Activated CD8-positive, alpha-beta memory T cell treated with anti-CD3 and anti-CD28 coated beads for 36 hours (primary cell): ENCODE measurements around the gene COPS9. TPM values are rescaled to one million over a fixed set of nuclear protein-coding genes. Genes with fewer than 3 reads are reported as not detected.

Experiments
- CTCF ChIA-PET: fragments of 350-600 bp; sonication (Branson Sonifier 250); formaldehyde crosslinking; loops from one replicate; lab custom pipeline; 2021; ENCODE audit warnings: antibody characterized with exemption; lab: Charles Lee
- POLR2A ChIA-PET: fragments of 350-600 bp; sonication (Branson Sonifier 250); formaldehyde crosslinking; loops from one replicate; lab custom pipeline; 2021; ENCODE audit warnings: antibody characterized with exemption; lab: Charles Lee
- total RNA-seq, 2 experiments: library from RNA; stranded (reverse); gene quantifications; one replicate each; pipeline ENCODE4 v1.2.3, GENCODE V29; 2021

Gene COPS9
- total RNA-seq, 2 experiments from 2014 or later: 165 to 187 TPM

DNA sequence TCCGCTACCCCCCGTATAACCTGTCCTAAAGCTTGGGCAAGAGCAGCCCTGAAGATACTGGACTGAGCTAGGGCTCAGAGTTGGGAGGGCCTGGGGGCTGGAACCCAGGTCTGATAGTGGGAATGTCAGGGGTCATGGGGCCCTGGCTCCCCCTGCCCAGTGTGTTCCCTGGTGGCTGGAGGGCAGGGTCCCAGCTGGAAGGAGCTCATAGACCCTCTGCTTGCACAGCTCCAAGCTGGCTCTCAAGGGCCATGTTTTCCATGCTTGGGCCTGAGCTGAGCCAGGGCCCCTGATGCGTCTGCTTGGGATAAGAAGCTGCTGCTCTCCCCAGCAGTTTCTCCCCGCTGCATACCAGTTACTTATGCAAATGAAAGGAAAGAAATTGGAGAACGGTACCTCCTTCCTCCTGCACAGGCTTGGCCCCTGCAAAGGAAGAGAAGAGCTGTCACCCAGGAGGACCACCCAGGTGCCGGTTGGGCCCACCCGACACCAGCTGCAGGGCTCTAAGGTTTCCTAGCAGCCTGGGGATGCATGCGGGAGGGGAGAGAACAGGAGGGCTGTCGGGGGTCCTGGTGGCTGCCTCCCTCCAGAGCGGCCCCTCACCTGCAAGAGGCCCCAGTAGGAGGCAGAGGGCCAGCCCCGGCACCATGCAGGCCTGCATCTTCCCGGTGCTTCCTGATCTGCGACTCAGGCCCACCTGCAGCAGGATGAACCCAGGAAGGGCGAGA lies 3.7 kb upstream of the COPS9 start:
- POLR2A ChIA-PET: interaction anchor here (0.6 kb wide), 1 partner anchor 114 kb away, joined by 6 read pairs; no protein-coding TSS in a partner anchor
- CTCF ChIA-PET: interaction anchor here (0.8 kb wide), 1 partner anchor 79 kb away, joined by 5 read pairs; no protein-coding TSS in a partner anchor

DNA sequence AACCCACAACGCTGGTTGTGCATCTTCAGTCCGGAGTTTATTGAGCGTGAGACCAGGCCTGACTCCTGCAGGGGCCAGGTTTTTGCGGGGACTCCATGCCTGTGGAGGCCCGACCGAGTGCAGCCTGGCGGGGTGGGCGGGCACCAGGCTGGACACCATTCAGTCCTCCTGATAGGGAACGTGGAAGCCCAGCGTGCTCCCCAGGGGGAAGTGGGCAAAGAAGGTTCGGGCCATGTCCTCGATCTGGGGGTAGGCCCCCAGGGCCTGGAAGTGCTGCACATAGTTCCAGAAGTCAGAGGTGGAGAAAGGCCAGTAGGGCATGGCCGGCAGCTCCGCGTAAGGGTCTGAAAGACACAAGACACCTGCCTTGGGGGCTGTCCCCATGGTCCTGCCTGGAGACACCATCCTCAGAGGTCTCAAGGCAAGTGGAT lies 2.9 kb upstream of the COPS9 start:
- ChIA-PET CTCF (interaction anchor here (0.8 kb wide), 1 partner anchor 78 kb away, joined by 5 read pairs; no protein-coding TSS in a partner anchor), POLR2A (no interaction called here)

GRCh38 chr2:240138254-240138984 lies 2.3 kb upstream of the COPS9 start:
- CTCF ChIA-PET: no interaction called here
- POLR2A ChIA-PET: no interaction called here

DNA sequence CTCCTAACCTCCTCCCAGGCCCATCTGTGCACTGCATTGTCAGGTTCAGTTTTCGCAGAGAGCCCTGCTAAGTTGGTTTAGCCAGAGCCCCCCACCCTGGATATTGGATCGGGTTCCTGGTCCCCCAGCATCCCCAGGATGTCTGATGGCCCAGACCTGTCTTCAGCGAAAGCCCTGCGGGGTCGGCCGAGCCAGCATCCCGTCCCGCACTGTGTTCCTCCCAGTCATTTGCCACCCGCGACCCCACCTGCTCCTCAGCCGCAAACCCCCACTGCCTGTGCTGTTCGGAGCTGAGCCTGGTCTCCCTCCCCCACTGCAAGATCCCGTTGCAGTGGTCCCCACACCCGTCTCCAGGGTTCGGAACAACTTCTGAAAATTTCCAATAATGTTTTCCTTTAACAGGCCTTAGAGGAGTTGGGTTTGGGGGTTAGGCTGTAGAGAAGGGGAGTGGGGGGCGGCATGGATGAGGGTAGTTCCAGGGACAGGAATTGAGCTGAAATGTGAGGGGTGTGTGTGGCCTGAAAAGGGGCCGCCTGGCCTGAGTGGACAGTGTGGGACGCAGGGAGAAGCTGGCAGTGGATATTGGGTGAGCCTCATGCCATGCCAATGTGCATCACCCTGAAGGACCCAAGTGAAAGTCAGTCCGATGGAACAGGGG lies 1.6 kb upstream of the COPS9 start:
- POLR2A ChIA-PET: no interaction called here

DNA sequence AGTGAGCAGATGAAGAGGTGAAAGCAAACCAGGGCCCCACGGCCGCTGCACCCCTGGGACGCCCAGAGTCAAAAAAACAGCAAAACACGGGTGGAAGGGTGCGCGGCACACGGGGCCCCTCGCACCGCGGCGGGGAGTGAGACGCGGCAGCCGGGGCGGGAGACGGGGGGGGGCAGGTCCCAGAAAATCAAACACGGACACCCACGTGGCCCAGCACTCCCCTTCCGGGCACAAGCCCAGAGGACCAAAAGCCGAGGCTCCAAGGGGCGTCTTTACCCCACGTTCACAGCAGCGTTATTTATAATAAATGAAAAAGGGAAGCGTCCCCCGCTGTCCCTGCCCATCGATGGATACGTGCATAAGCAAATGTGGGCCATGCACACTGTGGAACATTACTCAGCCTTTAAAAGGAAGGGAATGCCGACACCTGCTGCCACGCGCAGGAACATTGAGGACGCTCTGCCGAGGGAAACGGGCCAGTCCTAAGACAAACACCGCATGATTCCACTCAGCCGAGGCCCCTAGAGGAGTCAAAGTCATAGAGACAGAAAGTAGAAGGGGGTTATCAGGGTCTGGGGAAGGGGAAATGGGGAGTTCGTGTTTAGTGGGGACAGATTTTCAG lies 677 bp upstream of the COPS9 start:
- POLR2A ChIA-PET: no interaction called here

More for the DNA sequence above, 1.6 kb upstream of the COPS9 start:
- CTCF ChIA-PET: no interaction called here

DNA sequence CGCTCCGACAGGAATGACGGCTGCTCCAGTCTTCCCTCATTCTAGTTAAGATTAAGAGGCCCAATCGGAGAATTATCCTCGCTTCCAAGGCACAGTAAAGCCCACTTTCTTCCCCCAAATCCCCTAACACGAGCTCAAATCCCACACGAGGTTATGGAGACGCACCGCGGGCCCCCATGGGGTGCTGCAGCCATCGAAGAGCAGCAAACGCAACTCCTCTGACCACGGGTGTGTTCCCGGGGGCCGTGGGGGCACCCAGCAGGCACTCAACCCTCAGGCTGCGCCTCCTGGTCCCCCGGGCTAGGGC lies 446 bp downstream of the COPS9 start:
- ChIA-PET POLR2A (no interaction called here), CTCF (interaction anchor here (2.1 kb wide), 1 partner anchor 8 kb away, joined by 8 read pairs; no protein-coding TSS in a partner anchor)

More for the DNA sequence above, 677 bp upstream of the COPS9 start:
- CTCF ChIA-PET: no interaction called here

GRCh38 chr2:240134956-240135520 lies 1.1 kb downstream of the COPS9 start:
- CTCF ChIA-PET: interaction anchor here (2.1 kb wide), 1 partner anchor 9 kb away, joined by 8 read pairs; no protein-coding TSS in a partner anchor
- POLR2A ChIA-PET: no interaction called here

DNA sequence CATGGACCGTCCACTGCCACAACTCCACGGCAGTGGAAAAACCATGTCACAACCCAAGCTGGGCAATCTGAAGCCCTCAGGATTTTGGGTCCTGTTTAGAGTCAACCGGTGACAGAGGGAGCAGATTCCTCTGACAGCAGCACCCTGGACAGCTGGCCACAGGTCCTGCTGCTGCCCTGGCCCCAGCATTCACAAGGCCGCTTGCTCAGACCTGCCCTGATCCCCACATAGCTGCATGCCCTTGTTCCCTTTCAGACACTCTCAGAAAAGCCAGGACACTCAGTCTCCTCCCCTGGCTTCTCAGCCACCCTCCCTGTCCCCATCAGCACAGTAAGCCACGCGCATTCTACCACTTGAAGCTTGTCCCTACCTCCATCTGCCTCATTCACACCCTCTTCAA lies 1.6 kb downstream of the COPS9 start:
- ChIA-PET POLR2A (no interaction called here), CTCF (interaction anchor here (2.1 kb wide), 1 partner anchor 9 kb away, joined by 8 read pairs; no protein-coding TSS in a partner anchor)

GRCh38 chr2:240133401-240133800 lies 2.7 kb downstream of the COPS9 start:
- CTCF ChIA-PET: no interaction called here
- POLR2A ChIA-PET: no interaction called here

DNA sequence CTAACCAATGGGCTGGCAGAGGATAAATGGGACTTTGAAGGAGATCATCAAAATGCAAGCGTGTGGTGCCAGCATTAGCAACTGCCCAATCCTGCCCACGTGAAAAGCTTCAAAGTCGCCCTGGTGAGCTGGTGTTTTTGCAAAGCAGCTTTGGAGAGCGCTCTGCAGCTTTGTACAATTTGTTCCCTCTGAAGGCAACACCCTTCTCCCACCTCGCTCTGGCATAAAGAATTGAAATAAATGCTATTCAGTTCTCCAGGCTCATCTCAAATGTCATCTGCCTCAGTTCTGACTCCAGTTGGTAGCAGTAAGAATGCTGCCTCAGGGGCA lies 3.5 kb downstream of the COPS9 start:
- ChIA-PET POLR2A (no interaction called here), CTCF (interaction anchor here (0.9 kb wide), 1 partner anchor 8 kb away, joined by 4 read pairs; the partner anchor contains the start of gene OTOS)

DNA sequence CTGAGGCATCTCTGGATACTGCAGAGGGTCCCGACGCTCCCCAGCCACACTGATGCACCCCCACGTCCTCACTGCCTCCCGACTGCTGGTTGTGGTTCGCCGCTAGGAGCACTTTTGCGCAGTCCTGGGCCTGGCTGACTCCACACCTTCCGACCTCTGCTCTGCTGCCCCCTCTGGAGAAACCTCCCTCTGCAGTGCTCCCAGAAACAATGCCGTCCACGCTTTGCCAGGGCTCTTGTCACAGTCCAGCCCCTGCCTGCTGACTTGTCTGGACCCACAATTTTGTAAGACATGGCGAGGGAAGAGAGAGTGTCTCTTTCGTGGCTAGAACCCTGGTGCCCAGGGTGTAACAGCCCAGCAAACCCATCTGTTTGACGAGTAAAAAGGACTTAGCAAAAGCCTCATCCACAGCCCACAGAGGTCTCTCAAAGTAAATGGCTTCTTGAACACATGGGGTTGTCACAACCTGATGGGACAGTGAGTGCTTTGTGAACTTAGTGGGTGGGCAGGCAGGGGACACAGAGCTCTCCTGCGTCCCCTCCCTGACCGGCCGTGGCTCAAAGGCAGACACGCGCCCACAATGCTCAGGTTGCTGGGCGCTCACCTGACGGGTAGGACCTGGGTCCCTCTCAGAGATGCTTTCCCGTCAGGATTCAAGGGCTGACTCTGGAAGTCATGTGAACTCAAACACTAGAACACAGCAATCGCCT lies 4.0 kb downstream of the COPS9 start:
- POLR2A ChIA-PET: no interaction called here
- CTCF ChIA-PET: interaction anchor here (0.9 kb wide), 1 partner anchor 9 kb away, joined by 4 read pairs; the partner anchor contains the start of gene OTOS

GRCh38 chr2:240131296-240131695 lies 4.8 kb downstream of the COPS9 start:
- POLR2A ChIA-PET: no interaction called here

DNA sequence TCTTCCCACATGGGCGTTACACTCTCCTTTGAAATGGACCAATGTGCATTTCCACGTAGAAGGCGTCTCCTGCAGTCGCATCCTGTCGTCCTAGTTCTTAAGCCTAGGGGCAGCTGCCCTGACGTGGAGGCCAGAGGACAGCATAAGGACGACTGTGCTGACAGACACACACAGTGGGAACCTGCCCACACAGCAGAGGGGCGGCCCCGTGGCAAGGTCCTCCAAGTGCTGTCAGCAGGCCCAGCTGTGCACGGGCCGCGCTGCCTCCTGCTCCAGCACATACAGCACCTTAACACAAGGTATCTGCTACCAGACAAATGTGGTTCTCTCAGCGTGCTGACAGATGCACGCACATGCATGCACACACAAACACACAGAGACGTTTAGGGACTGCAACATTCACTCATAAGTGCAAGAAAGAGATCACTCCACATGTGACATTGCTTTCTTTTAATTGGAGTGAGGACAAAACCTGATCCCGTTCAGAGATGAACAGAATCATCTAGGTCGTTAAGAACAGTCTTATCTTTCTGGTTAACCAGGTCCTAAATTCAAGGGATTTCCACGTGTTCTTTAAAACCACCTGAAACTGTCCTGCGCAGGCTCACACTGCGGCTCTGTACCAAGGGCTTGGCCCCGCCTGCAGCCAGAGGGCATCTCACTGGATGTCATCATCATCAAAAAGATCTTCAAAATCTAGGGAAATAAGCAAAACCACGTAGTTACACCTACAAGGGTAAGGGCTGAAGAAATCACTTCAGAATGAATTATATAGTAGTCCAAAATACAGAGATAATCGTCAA lies 5.5 kb downstream of the COPS9 start:
- ChIA-PET POLR2A (no interaction called here), CTCF (no interaction called here)

More at GRCh38 chr2:240131296-240131695, 4.8 kb downstream of the COPS9 start:
- CTCF ChIA-PET: no interaction called here

DNA sequence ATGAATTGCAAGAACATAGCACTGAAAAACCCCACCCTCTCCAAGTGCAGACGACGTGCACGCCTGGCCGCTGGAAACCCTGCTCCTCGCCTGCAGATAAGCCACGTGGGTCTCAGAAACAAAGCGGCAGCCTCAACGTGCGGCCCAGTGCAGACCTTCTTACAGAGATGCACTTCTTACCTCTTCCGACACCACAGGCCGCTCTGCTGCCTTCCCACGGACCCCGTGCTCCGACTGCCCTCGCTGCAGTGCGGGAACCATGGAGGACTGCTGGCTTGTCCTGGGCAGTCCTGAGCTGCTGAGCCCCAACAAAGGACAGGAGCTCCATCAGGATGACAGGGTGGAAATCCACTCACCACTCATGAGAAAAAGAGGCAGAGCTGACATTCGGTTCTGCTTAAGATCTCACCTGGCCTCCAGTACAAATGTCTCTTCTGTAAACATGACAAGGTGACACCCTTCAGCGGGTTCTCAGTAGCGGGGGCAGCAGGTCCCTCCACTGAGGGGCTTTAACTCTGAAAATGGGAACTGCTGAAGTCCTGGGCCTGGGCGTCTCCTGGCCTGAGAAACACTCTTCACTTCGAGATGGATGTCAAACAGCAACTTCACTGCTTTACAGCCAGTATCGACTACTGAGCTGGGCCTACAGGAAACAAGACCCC lies 6.2 kb downstream of the COPS9 start:
- CTCF ChIA-PET: no interaction called here

DNA sequence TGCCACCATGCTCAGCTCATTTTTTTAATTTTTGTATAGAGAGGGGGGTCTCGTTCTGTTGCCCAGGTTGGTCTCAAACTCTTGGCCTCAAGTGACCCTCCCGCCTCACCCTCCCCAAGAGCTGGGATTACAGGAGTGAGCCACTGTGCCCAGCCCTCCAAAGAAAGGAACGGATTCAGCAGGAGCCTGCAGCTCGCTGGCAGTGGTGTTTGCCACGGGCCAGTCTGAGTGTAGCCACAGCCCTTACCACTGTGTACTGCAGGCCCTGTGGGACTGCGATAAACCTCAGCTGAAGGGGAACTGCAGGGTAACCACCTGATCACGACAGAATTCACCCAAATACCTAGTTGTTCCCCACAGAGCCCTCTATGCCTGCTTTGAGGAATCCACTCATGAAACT lies 6.8 kb downstream of the COPS9 start:
- ChIA-PET POLR2A (interaction anchor here (0.6 kb wide), 1 partner anchor 123 kb away, joined by 3 read pairs; no protein-coding TSS in a partner anchor), CTCF (interaction anchor here (1.9 kb wide), 1 partner anchor 14 kb away, joined by 6 read pairs; no protein-coding TSS in a partner anchor)

More for the DNA sequence above, 6.2 kb downstream of the COPS9 start:
- POLR2A ChIA-PET: no interaction called here

DNA sequence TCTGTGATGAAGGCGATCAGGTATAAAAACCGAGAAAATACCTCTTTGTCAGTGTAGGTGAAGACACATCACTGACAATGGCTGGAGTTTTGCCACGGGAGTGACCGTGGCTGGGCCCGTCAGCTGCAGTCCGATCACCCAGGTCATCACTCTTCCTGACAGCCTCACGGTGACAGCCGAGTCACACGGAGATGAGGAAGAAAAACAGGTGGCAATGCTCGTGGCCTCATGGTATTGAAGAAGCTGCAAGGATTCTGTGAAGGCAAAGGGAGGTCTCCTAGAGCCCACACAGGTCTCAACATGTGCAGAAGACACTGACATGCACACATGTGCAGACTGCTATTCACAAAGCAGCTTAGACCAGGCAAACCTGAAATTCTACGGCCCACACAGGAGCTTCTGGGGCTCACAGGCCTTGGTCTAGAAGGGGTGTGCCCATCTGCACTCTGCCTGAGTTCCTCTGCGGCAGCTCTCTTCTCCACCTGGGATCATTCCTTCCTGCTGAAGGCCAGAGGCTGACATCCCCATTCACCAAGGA lies 7.4 kb downstream of the COPS9 start:
- ChIA-PET CTCF (interaction anchor here (1.9 kb wide), 1 partner anchor 15 kb away, joined by 6 read pairs; no protein-coding TSS in a partner anchor), POLR2A (interaction anchor here (0.6 kb wide), 1 partner anchor 122 kb away, joined by 3 read pairs; no protein-coding TSS in a partner anchor)
